Measurements from ENCODE around the gene TGDS. TPM values are rescaled to one million over a fixed set of nuclear protein-coding genes. Genes with fewer than 3 reads are reported as not detected.

Gene TGDS
- total and polyA plus RNA-seq, 8 donors = 9.9 to 28.5 (median 21.9) TPM

- H3K36me3 ChIP-seq = no peaks in the 10 kb centered on the region
- H3K27ac ChIP-seq = peak overlapping the region; percentile 84 to 94
- peaks cover 7 to 17% of the 10 kb centered on the region in 2 donors for H3K4me1 ChIP-seq
- H3K27me3 ChIP-seq = peaks cover 0 to 17% of the 10 kb centered on the region in 2 donors
- intact Hi-C loops (cut with DNase I) = no loop called here
- no peaks in the 10 kb centered on the region for H3K9me3 ChIP-seq
- TF ChIP-seq, protein P1, sequence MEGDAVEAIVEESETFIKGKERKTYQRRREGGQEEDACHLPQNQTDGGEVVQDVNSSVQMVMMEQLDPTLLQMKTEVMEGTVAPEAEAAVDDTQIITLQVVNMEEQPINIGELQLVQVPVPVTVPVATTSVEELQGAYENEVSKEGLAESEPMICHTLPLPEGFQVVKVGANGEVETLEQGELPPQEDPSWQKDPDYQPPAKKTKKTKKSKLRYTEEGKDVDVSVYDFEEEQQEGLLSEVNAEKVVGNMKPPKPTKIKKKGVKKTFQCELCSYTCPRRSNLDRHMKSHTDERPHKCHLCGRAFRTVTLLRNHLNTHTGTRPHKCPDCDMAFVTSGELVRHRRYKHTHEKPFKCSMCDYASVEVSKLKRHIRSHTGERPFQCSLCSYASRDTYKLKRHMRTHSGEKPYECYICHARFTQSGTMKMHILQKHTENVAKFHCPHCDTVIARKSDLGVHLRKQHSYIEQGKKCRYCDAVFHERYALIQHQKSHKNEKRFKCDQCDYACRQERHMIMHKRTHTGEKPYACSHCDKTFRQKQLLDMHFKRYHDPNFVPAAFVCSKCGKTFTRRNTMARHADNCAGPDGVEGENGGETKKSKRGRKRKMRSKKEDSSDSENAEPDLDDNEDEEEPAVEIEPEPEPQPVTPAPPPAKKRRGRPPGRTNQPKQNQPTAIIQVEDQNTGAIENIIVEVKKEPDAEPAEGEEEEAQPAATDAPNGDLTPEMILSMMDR (IDR thresholded peaks at IDR 0.05) = no peak
- peak overlapping the region; percentile 53 to 66 for H3K4me3 ChIP-seq
- peak; percentile 93 to 95 (median 94) for DNase-seq
- ATAC-seq = peak; percentile 96
Observed at GRCh38 chr13:94549232-94550061, 46.5 kb downstream of the TGDS start.

DNA sequence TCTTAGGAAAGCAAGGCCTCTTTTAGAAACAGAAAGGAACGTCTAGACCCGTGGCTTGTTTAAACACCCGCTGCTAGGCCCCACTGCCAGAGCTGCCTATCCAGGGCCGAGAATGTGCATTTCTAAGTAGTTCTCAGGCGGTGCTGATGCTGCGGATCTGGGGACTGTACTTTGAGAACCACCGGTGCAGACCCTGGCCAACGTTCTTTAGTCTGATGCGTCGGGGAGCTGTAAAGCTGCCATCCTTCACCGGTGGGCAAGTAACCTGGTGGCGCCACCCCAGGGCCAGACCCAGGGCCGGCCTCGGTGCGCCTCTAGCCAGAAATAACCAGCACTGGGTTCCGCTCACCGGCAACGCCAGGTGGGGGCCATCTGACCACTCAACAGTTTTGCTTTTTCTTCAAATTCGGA is 47.1 kb downstream of the TGDS start:
- ATAC-seq (peak; percentile 73), DNase-seq (peak in 2 of 4 donors; percentile 65 to 84)
- intact Hi-C loops (cut with DNase I) = no loop called here
- no peaks in the 10 kb centered on the region for H3K9me3 ChIP-seq
- TF ChIP-seq, protein P1 (IDR thresholded peaks at IDR 0.05) = no peak
- peak overlapping the region; percentile 84 to 94 for H3K27ac ChIP-seq
- H3K4me3 ChIP-seq = peak overlapping the region; percentile 53 to 66
- H3K4me1 ChIP-seq = peaks cover 7 to 17% of the 10 kb centered on the region in 2 donors
- H3K36me3 ChIP-seq = no peaks in the 10 kb centered on the region
- H3K27me3 ChIP-seq = peaks cover 0 to 17% of the 10 kb centered on the region in 2 donors

DNA sequence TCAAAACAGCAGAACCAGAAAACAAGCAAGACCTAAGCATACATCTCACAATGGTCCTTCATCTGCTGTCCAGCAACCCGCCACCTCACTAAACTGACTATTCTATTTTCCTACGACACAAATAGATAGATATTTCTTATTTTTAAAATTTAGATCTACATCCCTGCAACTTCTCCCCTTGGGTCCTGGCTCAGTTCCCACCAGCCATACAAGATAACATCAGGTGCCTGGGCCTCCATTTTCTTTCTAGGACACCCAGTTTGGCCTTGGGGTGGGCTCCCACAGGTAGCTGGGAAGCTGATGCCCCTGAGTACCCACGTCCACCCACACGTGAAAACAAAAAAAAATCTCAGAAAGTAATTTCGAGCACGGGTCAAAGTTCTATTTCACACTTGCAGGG is 47.6 kb downstream of the TGDS start:
- TF ChIP-seq, protein P1 (IDR thresholded peaks at IDR 0.05) = no peak
- no peak for ATAC-seq
- Histone ChIP-seq H3K4me3 (peak overlapping the region; percentile 53 to 66), H3K27me3 (peaks cover 0 to 17% of the 10 kb centered on the region in 2 donors), H3K9me3 (no peaks in the 10 kb centered on the region), H3K27ac (peak overlapping the region; percentile 84 to 94), H3K36me3 (no peaks in the 10 kb centered on the region), H3K4me1 (peaks cover 7 to 17% of the 10 kb centered on the region in 2 donors)
- intact Hi-C loops (cut with DNase I) = no loop called here
- DNase-seq = no peak

- H3K27me3 ChIP-seq = peaks cover 0 to 17% of the 10 kb centered on the region in 2 donors
- no peak for DNase-seq
- no peak for ATAC-seq
Observed at GRCh38 chr13:94546061-94546839, 49.7 kb downstream of the TGDS start.

More at GRCh38 chr13:94546061-94546839, 49.7 kb downstream of the TGDS start:
- H3K27ac ChIP-seq = no peak overlapping the region
- peaks cover 7 to 17% of the 10 kb centered on the region in 2 donors for H3K4me1 ChIP-seq
- H3K36me3 ChIP-seq = no peaks in the 10 kb centered on the region
- intact Hi-C loops (cut with DNase I) = no loop called here
- H3K9me3 ChIP-seq = no peaks in the 10 kb centered on the region
- TF ChIP-seq, protein P1 (IDR thresholded peaks at IDR 0.05) = no peak
- no peak overlapping the region for H3K4me3 ChIP-seq
